NT2/D1 (cell line): ENCODE measurements around the gene TMEM170A.

ENCODE experiments used
- SUZ12 ChIP-seq: IDR thresholded peaks from 2 replicates; pipeline ENCODE4 v1.6.1; 2011; ENCODE audit not compliant: insufficient read length, insufficient read depth; ENCODE audit errors: extremely low read depth
- YY1 ChIP-seq: IDR thresholded peaks from 2 replicates; pipeline ENCODE4 v1.6.1; 2011; ENCODE audit not compliant: insufficient read length, insufficient read depth

DNA sequence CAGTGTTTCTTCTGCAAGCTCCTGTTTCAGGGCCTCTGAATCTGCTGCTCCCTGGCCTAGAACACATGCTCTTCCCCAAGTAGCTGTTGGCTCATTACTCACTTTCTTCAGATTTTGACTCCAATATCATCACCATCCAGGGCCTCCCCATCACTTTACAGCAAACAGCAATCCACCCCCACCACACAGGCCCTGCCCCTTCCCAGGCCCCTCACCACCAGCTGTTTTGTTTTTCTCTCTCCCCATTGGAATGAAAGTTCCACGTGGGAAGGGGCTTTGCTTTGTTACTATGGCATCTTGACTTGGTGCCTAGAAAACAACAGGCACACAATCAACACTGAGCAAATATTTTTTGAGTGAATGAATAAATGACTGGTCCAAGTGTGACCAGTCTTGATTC lies 4.0 kb downstream of the TMEM170A start:
- TF ChIP-seq YY1: no peak
- TF ChIP-seq SUZ12: no peak
